Upper lobe of left lung (tissue), 6 donors: Measurements from ENCODE around the gene HOOK2. TPM values are rescaled to one million over a fixed set of nuclear protein-coding genes. Genes with fewer than 3 reads are reported as not detected.

Source experiments
- ATAC-seq, 2 donors: fragments of 200-7000 bp; cut with Tn5 transposase; one replicate each; pipeline ENCODE4 v1.9.1; 2022; ENCODE audit warnings: mild to moderate bottlenecking in 2 of 2, moderate library complexity in 2 of 2; ENCODE audit not compliant: low FRiP score in 2 of 2
- DNase-seq, 2 donors: peaks; one replicate each; pipeline ENCODE4 v3.0.0-alpha.2; 2019 to 2020
- H3K27ac ChIP-seq, 4 donors: fragments of 200-600 bp; sonication (generic); one replicate each; pipeline ENCODE4 v1.5.1; 2016 to 2019
- H3K27me3 ChIP-seq, 4 donors: fragments of 200-600 bp; sonication (generic); one replicate each; pipeline ENCODE4 v1.5.1; 2017 to 2019
- H3K36me3 ChIP-seq, 4 donors: fragments of 200-600 bp; sonication (generic); one replicate each; pipeline ENCODE4 v1.5.1; 2016 to 2019
- H3K4me1 ChIP-seq, 4 donors: fragments of 200-600 bp; sonication (generic); one replicate each; pipeline ENCODE4 v1.5.1; 2018 to 2019
- H3K4me3 ChIP-seq, 4 donors: fragments of 200-600 bp; sonication (generic); one replicate each; pipeline ENCODE4 v1.5.1; 2017 to 2019; ENCODE audit warnings: mild to moderate bottlenecking in 2 of 4, moderate library complexity in 1 of 4
- H3K9me3 ChIP-seq, 4 donors: fragments of 200-600 bp; sonication (generic); one replicate each; pipeline ENCODE4 v1.5.1; 2018 to 2019
- CTCF ChIP-seq, 6 experiments: fragments of 450-650 bp in 4 of 6; fragments of 200-600 bp in 2 of 6; sonication (generic) in 2 of 6; IDR thresholded peaks; one replicate each; pipeline ENCODE4 v1.5.1; 2016 to 2019; ENCODE audit warnings: antibody characterized with exemption in 6 of 6
- EP300 ChIP-seq, 4 donors: sonication (generic); formaldehyde crosslinking; IDR thresholded peaks; one replicate each; pipeline ENCODE4 v1.5.1; 2017; ENCODE audit warnings: antibody characterized with exemption in 4 of 4, control low read depth in 2 of 4
- POLR2A ChIP-seq, 4 donors: fragments of 450-650 bp; IDR thresholded peaks; one replicate each; pipeline ENCODE4 v1.5.1; 2016 to 2017; ENCODE audit warnings: antibody characterized with exemption in 4 of 4, mild to moderate bottlenecking in 2 of 4
- POLR2AphosphoS5 ChIP-seq, 2 donors: sonication (generic); formaldehyde crosslinking; IDR thresholded peaks; one replicate each; pipeline ENCODE4 v1.5.1; 2017; ENCODE audit warnings: antibody characterized with exemption in 2 of 2
- WGBS, 2 donors: methylation state at CpG; one replicate each; pipeline ENCODE4 v1.1.5; 2017 to 2018; 5-methylcytosine and 5-hydroxymethylcytosine counted together
- total RNA-seq, 6 donors: library from RNA; depleted of rRNA in 4 of 6; stranded (reverse); fragments of >200 nt in 4 of 6; gene quantifications; one replicate each; pipeline versions ENCODE4 v1.1.0 to v1.2.1, GENCODE V29; 2016 to 2021
- donor health status: DM: no; HTN: no; CAD: no; lungs with moderate emphysema.
- donor health status: DM: no; HTN: yes; CAD: no; lungs with severe emphysema.

The HOOK2 gene
- total RNA-seq, 6 donors from 2014 or later = 48.9 to 367 (median 79.6) TPM

- 4 to 12% methylated on average over 24 to 66 of the region's 66 CpGs for WGBS, 2 donors
- peak within 1 kb of the TSS; percentile 15 to 72 (median 42) for H3K27ac ChIP-seq
Measured at GRCh38 chr19:12806242-12807081, 31.1 kb upstream of the HOOK2 start, which contains the start of gene RNASEH2A. Gene RNASEH2A, plus strand, starts transcription at chr19:12806584. Its CDS starts 90 bp downstream, at chr19:12806674.

GRCh38 chr19:12804051-12804450 is 28.7 kb upstream of the HOOK2 start:
- no peak for ATAC-seq
- Histone ChIP-seq H3K27ac (no peak overlapping the region), H3K9me3 (no peaks in the 10 kb centered on the region), H3K27me3 (no peaks in the 10 kb centered on the region), H3K4me1 (peaks cover 26 to 40% (median 31%) of the 10 kb centered on the region in 4 donors), H3K36me3 (peaks cover 0 to 18% (median 8%) of the 10 kb centered on the region in 4 donors), H3K4me3 (no peak overlapping the region)
- WGBS, 2 donors = 87 to 96% methylated on average over 26 of the region's 26 CpGs
- TF ChIP-seq POLR2A (IDR thresholded peaks at IDR 0.05) (no peak), CTCF (IDR thresholded peaks at IDR 0.05) (no peak), POLR2AphosphoS5 (IDR thresholded peaks at IDR 0.05) (no peak), EP300 (IDR thresholded peaks at IDR 0.05) (no peak)
- peak in 1 of 2 donors; percentile 71 for DNase-seq

More at GRCh38 chr19:12806242-12807081, 31.1 kb upstream of the HOOK2 start, which contains the start of gene RNASEH2A:
- Histone ChIP-seq H3K36me3 (peaks cover 0 to 4% (median 3%) of the 10 kb centered on the region in 4 donors), H3K9me3 (no peaks in the 10 kb centered on the region), H3K4me3 (peak within 1 kb of the TSS; percentile 59 to 76 (median 66)), H3K27me3 (no peaks in the 10 kb centered on the region), H3K4me1 (peaks cover 17 to 25% (median 20%) of the 10 kb centered on the region in 4 donors)
- peak in 1 of 4 donors; percentile 53 for TF ChIP-seq POLR2A (IDR thresholded peaks at IDR 0.05)
- TF ChIP-seq EP300 (IDR thresholded peaks at IDR 0.05) = peak in 1 of 4 donors; percentile 10
- peak; percentile 57 to 74 for TF ChIP-seq POLR2AphosphoS5 (IDR thresholded peaks at IDR 0.05)
- peak in 2 of 6 experiments; percentile 23 to 26 for TF ChIP-seq CTCF (IDR thresholded peaks at IDR 0.05)
- peak; percentile 93 to 98 for DNase-seq
- ATAC-seq = peak; percentile 92 to 93

- Histone ChIP-seq H3K4me3 (peak overlapping the region; percentile 67 to 83 (median 76)), H3K9me3 (no peaks in the 10 kb centered on the region), H3K27ac (peak overlapping the region in 3 of 4 donors; percentile 82 to 83 (median 83)), H3K27me3 (no peaks in the 10 kb centered on the region), H3K36me3 (peaks cover 0 to 20% (median 11%) of the 10 kb centered on the region in 4 donors), H3K4me1 (peaks cover 26 to 40% (median 31%) of the 10 kb centered on the region in 4 donors)
- TF ChIP-seq POLR2A (IDR thresholded peaks at IDR 0.05) (no peak), POLR2AphosphoS5 (IDR thresholded peaks at IDR 0.05) (no peak)
- DNase-seq = no peak
- 41 to 45% methylated on average over 22 of the region's 22 CpGs for WGBS, 2 donors
- no peak for ATAC-seq
Measured at GRCh38 chr19:12802267-12803106, 27.1 kb upstream of the HOOK2 start.

GRCh38 chr19:12801466-12802266 is 26.3 kb upstream of the HOOK2 start, which contains the start of the genes PRDX2 and THSD8:
Gene PRDX2, minus strand, starts transcription at chr19:12801800. Its CDS starts 539 bp downstream, at chr19:12801261.
Gene THSD8, plus strand, starts transcription at chr19:12802069. Its CDS starts 3 bp downstream, at chr19:12802072.
- H3K36me3 ChIP-seq = peaks cover 0 to 20% (median 11%) of the 10 kb centered on the region in 4 donors
- H3K4me3 ChIP-seq = peak within 1 kb of the TSS; percentile 67 to 83 (median 76)
- peak within 1 kb of the TSS; percentile 40 to 83 (median 82) for H3K27ac ChIP-seq
- no peaks in the 10 kb centered on the region for H3K27me3 ChIP-seq
- 0 to 1% methylated on average over 12 to 19 of the region's 78 CpGs for WGBS, 2 donors
- TF ChIP-seq CTCF (IDR thresholded peaks at IDR 0.05) (peak in 2 of 6 experiments; percentile 17 to 28), POLR2A (IDR thresholded peaks at IDR 0.05) (peak in 3 of 4 donors; percentile 82 to 95 (median 83)), POLR2AphosphoS5 (IDR thresholded peaks at IDR 0.05) (peak; percentile 86 to 95), EP300 (IDR thresholded peaks at IDR 0.05) (peak in 1 of 4 donors; percentile 12)
- peak; percentile 87 to 90 for ATAC-seq
- no peaks in the 10 kb centered on the region for H3K9me3 ChIP-seq
- H3K4me1 ChIP-seq = peaks cover 20 to 33% (median 24%) of the 10 kb centered on the region in 4 donors
- DNase-seq = peak; percentile 70 to 95
